B cell (primary cell): ENCODE results near the gene RGS7. TPM values are rescaled to one million over a fixed set of nuclear protein-coding genes. Genes with fewer than 3 reads are reported as not detected.

ENCODE experiments used
- ATAC-seq: fragments of 200-7000 bp; cut with Tn5 transposase; one replicate; pipeline ENCODE4 v1.10.0; 2021; ENCODE audit warnings: low read depth, mild to moderate bottlenecking, moderate number of reproducible peaks, moderate library complexity
- CTCF ChIA-PET: fragments of 350-600 bp; sonication (Branson Sonifier 250); formaldehyde crosslinking; loops from one replicate; lab custom pipeline; 2021; ENCODE audit warnings: antibody characterized with exemption, inconsistent platforms; lab: Charles Lee
- POLR2A ChIA-PET: fragments of 350-600 bp; sonication (Branson Sonifier 250); formaldehyde crosslinking; loops from one replicate; lab custom pipeline; 2021; ENCODE audit warnings: antibody characterized with exemption; lab: Charles Lee
- DNase-seq: peaks from one replicate; pipeline ENCODE4 v3.0.0; 2013
- H2AFZ ChIP-seq: 2 replicates; pipeline ENCODE4 v1.6.1; 2012; ENCODE audit warnings: mild to moderate bottlenecking, low read depth, low read length; ENCODE audit not compliant: insufficient read depth, poor library complexity, severe bottlenecking
- H3K27ac ChIP-seq, 2 donors: 1 replicate in 1 of 2; 2 replicates in 1 of 2; pipeline ENCODE4 v1.5.1; 2012 to 2013; ENCODE audit warnings: low read length in 2 of 2, mild to moderate bottlenecking in 2 of 2, moderate library complexity in 1 of 2
- H3K27me3 ChIP-seq, 4 experiments: fragments of 200-600 bp in 1 of 4; sonication (generic) in 1 of 4; replicated peaks in 1 of 4; 1 replicate in 2 of 4; 2 replicates in 2 of 4; pipeline versions ENCODE4 v1.6.1 to v1.7.0; 2013 to 2016; ENCODE audit warnings: low read length in 3 of 4, mild to moderate bottlenecking in 2 of 4, mixed read lengths in 1 of 4, moderate library complexity in 1 of 4; ENCODE audit not compliant: insufficient read depth in 4 of 4, control insufficient read depth in 3 of 4; ENCODE audit errors: control extremely low read depth in 1 of 4
- H3K36me3 ChIP-seq, 2 experiments: replicated peaks in 1 of 2; 1 replicate in 1 of 2; 2 replicates in 1 of 2; pipeline versions ENCODE4 v1.6.1 to v1.7.1; 2013; ENCODE audit warnings: low read length in 1 of 2; ENCODE audit not compliant: insufficient read depth in 2 of 2, control insufficient read depth in 1 of 2; ENCODE audit errors: control extremely low read depth in 1 of 2, extremely low read depth in 1 of 2
- H3K4me1 ChIP-seq, 2 donors: fragments of 200-600 bp in 1 of 2; sonication (generic) in 1 of 2; 1 replicate in 1 of 2; 2 replicates in 1 of 2; pipeline versions ENCODE4 v1.5.1 to v1.6.1; 2013 to 2017; ENCODE audit warnings: low read length in 2 of 2; ENCODE audit not compliant: control insufficient read depth in 2 of 2, insufficient read depth in 2 of 2
- H3K4me2 ChIP-seq: replicated peaks from 2 replicates; pipeline ENCODE3; 2012; ENCODE audit warnings: mild to moderate bottlenecking, low read depth, low read length; ENCODE audit not compliant: poor library complexity, severe bottlenecking
- H3K4me3 ChIP-seq, 5 experiments: fragments of 200-600 bp in 1 of 5; sonication (generic) in 1 of 5; 1 replicate in 3 of 5; 2 replicates in 2 of 5; pipeline versions ENCODE4 v1.5.1 to v1.7.0; 2011 to 2016; ENCODE audit warnings: low read length in 4 of 5, mild to moderate bottlenecking in 4 of 5, low read depth in 2 of 5, control low read depth in 1 of 5, moderate library complexity in 1 of 5; ENCODE audit not compliant: insufficient read depth in 1 of 5; ENCODE audit errors: control extremely low read depth in 1 of 5, extremely low read depth in 1 of 5
- H3K79me2 ChIP-seq: fragments of 200-600 bp; sonication (generic); one replicate; pipeline ENCODE4 v1.6.0; 2016; ENCODE audit warnings: low read length; ENCODE audit not compliant: control insufficient read depth, insufficient read depth
- H3K9ac ChIP-seq: fragments of 200-600 bp; sonication (generic); 2 replicates; pipeline ENCODE4 v1.6.1; 2017; ENCODE audit warnings: mild to moderate bottlenecking, low read length, moderate library complexity
- H3K9me3 ChIP-seq, 3 donors: one replicate each; pipeline versions ENCODE4 v1.6.1 to v1.7.1; 2013; ENCODE audit warnings: low read length in 2 of 3; ENCODE audit not compliant: control insufficient read depth in 2 of 3, insufficient read depth in 1 of 3; ENCODE audit errors: control extremely low read depth in 1 of 3
- H4K20me1 ChIP-seq: 2 replicates; pipeline ENCODE4 v1.6.0; 2012; ENCODE audit warnings: mild to moderate bottlenecking, low read length; ENCODE audit not compliant: insufficient read depth, control insufficient read depth, poor library complexity, severe bottlenecking
- H3K27ac Mint-ChIP-seq: one replicate; pipeline ENCODE4 v1.8.0; 2021; ENCODE audit warnings: mixed read lengths
- H3K27me3 Mint-ChIP-seq: one replicate; pipeline ENCODE4 v1.8.0; 2021; ENCODE audit warnings: mixed read lengths
- H3K4me1 Mint-ChIP-seq: one replicate; pipeline ENCODE4 v1.8.0; 2021; ENCODE audit warnings: mixed read lengths
- H3K4me3 Mint-ChIP-seq: one replicate; pipeline ENCODE4 v1.8.0; 2021; ENCODE audit warnings: mixed read lengths
- H3K9me3 Mint-ChIP-seq: one replicate; pipeline ENCODE4 v1.8.0; 2022; ENCODE audit warnings: mixed read lengths; ENCODE audit not compliant: insufficient read depth
- CTCF ChIP-seq: fragments of 200-600 bp; IDR thresholded peaks from one replicate; pipeline ENCODE4 v1.8.0; 2022; ENCODE audit warnings: antibody characterized with exemption, mild to moderate bottlenecking
- EZH2 ChIP-seq: IDR thresholded peaks from 2 replicates; pipeline ENCODE4 v1.6.1; 2012; ENCODE audit warnings: borderline replicate concordance, low read depth, mild to moderate bottlenecking, moderate library complexity, low read length; ENCODE audit not compliant: insufficient read depth, poor library complexity, severe bottlenecking
- WGBS: methylation state at CpG from one replicate; pipeline ENCODE4 v1.1.5; 2013; ENCODE audit warnings: missing lambda C conversion rate; ENCODE audit not compliant: insufficient coverage; 5-methylcytosine and 5-hydroxymethylcytosine counted together
- intact Hi-C: fragments of 100-400 bp; cut with micrococcal nuclease; formaldehyde crosslinking; loops from one replicate; pipeline ENCODE4 v1.10.0; 2022
- polyA plus RNA-seq: library from polyadenylated mRNA; depleted of rRNA; stranded (reverse); fragments of >200 nt; gene quantifications from 2 replicates; pipeline ENCODE4 v1.2.3, GENCODE V29; 2012
- total RNA-seq, 2 donors: library from RNA; stranded (reverse); fragments of 120-200 nt in 1 of 2; gene quantifications; 1 replicate in 1 of 2; 2 replicates in 1 of 2; pipeline versions ENCODE4 v1.2.3 to v1.2.4, GENCODE V29; 2013 to 2022

The RGS7 gene
- total and polyA plus RNA-seq, 2 donors (not counting 1 experiment from before 2014, with no cell fraction given) = 0.15 to 1.8 TPM

- Histone ChIP-seq H2AFZ (no peak overlapping the region), H3K27ac (no peak overlapping the region), H3K4me2 (no peak overlapping the region), H3K4me1 (no peaks in the 10 kb centered on the region), H4K20me1 (no peaks in the 10 kb centered on the region), H3K9ac (no peak overlapping the region), H3K4me3 (no peak overlapping the region), H3K9me3 (no peaks in the 10 kb centered on the region), H3K79me2 (no peaks in the 10 kb centered on the region), H3K36me3 (no peaks in the 10 kb centered on the region), H3K27me3 (no peaks in the 10 kb centered on the region)
- CTCF ChIA-PET = no interaction called here
- intact Hi-C loops = no loop called here
- Mint-ChIP-seq H3K4me3 (no peak overlapping the region), H3K4me1 (no peaks in the 10 kb centered on the region), H3K27ac (no peak overlapping the region), H3K9me3 (no peaks in the 10 kb centered on the region), H3K27me3 (no peaks in the 10 kb centered on the region)
- POLR2A ChIA-PET = no interaction called here
- no peak for ATAC-seq
- no peak for DNase-seq
- WGBS = 100% methylated on average over 2 of the region's 4 CpGs
- TF ChIP-seq EZH2 (no peak), CTCF (no peak)
These were observed 386.8 kb downstream of the RGS7 start for GRCh38 chr1:240970253-240970652.

- ATAC-seq (no peak), DNase-seq (no peak)
- no peaks in the 10 kb centered on the region for H3K27me3 Mint-ChIP-seq
- Histone ChIP-seq H2AFZ (no peak overlapping the region), H3K4me3 (no peak overlapping the region), H3K79me2 (no peaks in the 10 kb centered on the region), H3K4me1 (no peaks in the 10 kb centered on the region), H3K9ac (no peak overlapping the region), H3K4me2 (no peak overlapping the region), H3K27ac (no peak overlapping the region), H3K9me3 (no peaks in the 10 kb centered on the region), H4K20me1 (no peaks in the 10 kb centered on the region), H3K27me3 (no peaks in the 10 kb centered on the region), H3K36me3 (no peaks in the 10 kb centered on the region)
- ChIA-PET CTCF (no interaction called here), POLR2A (no interaction called here)
- H3K9me3 Mint-ChIP-seq = no peaks in the 10 kb centered on the region
- 100% methylated on average over 3 of the region's 5 CpGs for WGBS
- H3K4me1 Mint-ChIP-seq = no peaks in the 10 kb centered on the region
- H3K27ac Mint-ChIP-seq = no peak overlapping the region
- no peak overlapping the region for H3K4me3 Mint-ChIP-seq
- intact Hi-C loops = no loop called here
- no peak for TF ChIP-seq EZH2
- TF ChIP-seq CTCF = no peak
These were observed 388.1 kb downstream of the RGS7 start for GRCh38 chr1:240968864-240969263.
